ENCODE results near the gene EVL.

EVL gene

GRCh38 chr14:100123618-100124017 is 58.4 kb downstream of the EVL start:
- H3K36me3 Mint-ChIP-seq (ENCODE audit: low read depth): peaks cover 87% of the 10 kb centered on the region
- H3K27me3 Mint-ChIP-seq: no peaks in the 10 kb centered on the region
- H3K27ac Mint-ChIP-seq: peak overlapping the region; percentile 27
- no peak for DNase-seq
- no peak overlapping the region for H3K4me3 Mint-ChIP-seq
- H3K4me1 Mint-ChIP-seq (ENCODE audit: low read depth): peaks cover 6% of the 10 kb centered on the region
- H3K9me3 Mint-ChIP-seq: no peaks in the 10 kb centered on the region

DNA sequence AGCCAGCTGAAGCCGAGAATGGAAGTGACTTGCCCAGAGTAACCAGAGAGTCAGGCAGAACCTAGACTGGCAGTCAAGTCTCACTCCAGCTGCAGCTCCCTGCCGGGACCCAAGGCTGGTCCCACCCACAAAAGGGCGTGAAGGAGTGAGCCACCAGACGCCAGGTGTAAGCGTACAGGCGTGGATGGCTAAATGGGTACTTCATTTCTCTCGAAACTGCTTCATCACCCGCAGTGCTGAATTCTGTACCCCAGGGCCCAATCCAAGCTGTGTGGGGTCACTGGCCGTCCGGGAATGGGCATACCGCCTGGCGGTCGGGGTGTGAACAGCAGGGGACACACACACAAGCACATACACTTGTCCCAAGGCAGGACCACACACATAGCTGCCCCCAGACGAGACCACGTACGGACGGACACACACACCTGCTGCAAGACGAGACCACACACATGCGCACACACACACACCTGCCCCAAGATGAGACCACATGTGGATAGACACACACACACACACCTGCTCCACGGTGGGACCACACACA is 59.4 kb downstream of the EVL start:
- Mint-ChIP-seq H3K4me1 (ENCODE audit: low read depth) (no peaks in the 10 kb centered on the region), H3K27me3 (no peaks in the 10 kb centered on the region), H3K27ac (peak overlapping the region; percentile 71), H3K36me3 (ENCODE audit: low read depth) (peaks cover 86% of the 10 kb centered on the region), H3K4me3 (no peak overlapping the region), H3K9me3 (no peaks in the 10 kb centered on the region)
- DNase-seq: no peak

DNA sequence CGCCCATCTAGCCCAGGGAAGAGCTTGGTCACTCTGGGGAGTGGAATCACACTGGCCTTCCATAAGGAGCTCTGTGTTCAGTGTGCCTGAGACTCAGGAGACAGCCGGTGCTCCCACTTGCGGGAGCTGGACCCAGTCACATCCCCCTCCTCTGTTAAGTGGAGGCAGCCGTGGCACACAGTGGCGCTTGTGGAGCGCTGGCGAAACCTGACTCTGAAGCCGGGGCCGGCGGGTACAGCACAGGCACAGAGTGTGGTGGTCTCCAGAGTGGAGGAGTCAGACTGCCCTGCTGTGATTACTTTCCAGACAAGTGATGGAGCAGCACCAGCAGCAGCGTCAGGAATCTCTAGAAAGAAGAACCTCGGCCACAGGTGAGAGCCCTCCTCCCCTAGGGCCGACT is 61.2 kb downstream of the EVL start:
- Mint-ChIP-seq H3K27ac (peak overlapping the region; percentile 71), H3K4me3 (no peak overlapping the region), H3K27me3 (no peaks in the 10 kb centered on the region), H3K4me1 (ENCODE audit: low read depth) (no peaks in the 10 kb centered on the region), H3K36me3 (ENCODE audit: low read depth) (peaks cover 91% of the 10 kb centered on the region), H3K9me3 (no peaks in the 10 kb centered on the region)
- no peak for DNase-seq

GRCh38 chr14:100127853-100128455 is 62.7 kb downstream of the EVL start:
- DNase-seq: no peak
- Mint-ChIP-seq H3K36me3 (ENCODE audit: low read depth) (peaks cover 97% of the 10 kb centered on the region), H3K4me3 (no peak overlapping the region), H3K4me1 (ENCODE audit: low read depth) (no peaks in the 10 kb centered on the region), H3K9me3 (no peaks in the 10 kb centered on the region), H3K27me3 (no peaks in the 10 kb centered on the region), H3K27ac (peak overlapping the region; percentile 71)

DNA sequence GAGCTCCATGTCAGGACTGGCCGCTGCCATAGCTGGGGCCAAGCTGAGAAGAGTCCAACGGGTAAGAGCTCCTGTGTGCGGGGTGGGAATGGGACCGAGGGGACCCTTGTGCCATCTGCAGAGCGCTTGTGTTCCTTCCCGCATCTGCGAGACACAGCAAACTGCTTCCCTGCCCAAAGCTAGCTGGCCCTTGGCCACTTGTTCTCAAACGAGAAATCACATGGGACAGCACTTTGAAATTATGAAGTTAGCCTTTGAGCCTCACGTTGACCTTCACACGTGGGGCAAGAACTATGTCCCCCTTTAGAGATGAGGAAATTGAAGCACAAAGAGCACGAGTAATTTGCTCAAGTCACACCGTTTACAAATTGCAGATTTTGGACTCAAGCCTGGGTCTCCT is 63.5 kb downstream of the EVL start:
- H3K9me3 Mint-ChIP-seq: no peaks in the 10 kb centered on the region
- H3K27me3 Mint-ChIP-seq: no peaks in the 10 kb centered on the region
- no peaks in the 10 kb centered on the region for H3K4me1 Mint-ChIP-seq (ENCODE audit: low read depth)
- DNase-seq: no peak
- no peak overlapping the region for H3K4me3 Mint-ChIP-seq
- peaks cover 97% of the 10 kb centered on the region for H3K36me3 Mint-ChIP-seq (ENCODE audit: low read depth)
- peak overlapping the region; percentile 63 for H3K27ac Mint-ChIP-seq

- H3K4me3 Mint-ChIP-seq: no peak overlapping the region
- peak overlapping the region; percentile 78 for H3K27ac Mint-ChIP-seq
- H3K27me3 Mint-ChIP-seq: no peaks in the 10 kb centered on the region
- H3K4me1 Mint-ChIP-seq (ENCODE audit: low read depth): no peaks in the 10 kb centered on the region
- no peak for DNase-seq
- no peaks in the 10 kb centered on the region for H3K9me3 Mint-ChIP-seq
- H3K36me3 Mint-ChIP-seq (ENCODE audit: low read depth): peaks cover 97% of the 10 kb centered on the region
Measured at GRCh38 chr14:100129161-100129589, 64.0 kb downstream of the EVL start.

DNA sequence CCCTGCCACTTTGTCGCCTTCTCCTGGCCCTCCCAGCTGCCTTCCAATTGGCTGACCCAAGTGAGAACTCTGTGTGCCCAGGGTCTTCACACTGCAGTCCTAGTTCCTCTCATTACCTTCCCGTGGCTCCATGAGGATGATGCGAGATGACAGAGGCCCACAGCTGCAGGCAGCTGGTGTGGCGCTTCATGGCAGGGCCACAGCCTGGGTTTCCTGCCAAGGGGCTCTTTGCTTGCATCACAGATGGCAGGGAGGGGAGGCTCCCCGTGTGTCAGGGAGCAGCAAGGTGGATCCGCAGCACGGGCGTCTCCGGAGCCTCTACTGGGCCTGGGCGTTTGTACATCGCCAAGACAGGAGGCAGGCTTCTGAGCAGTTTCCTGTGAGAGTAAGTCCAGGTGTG is 65.3 kb downstream of the EVL start:
- no peaks in the 10 kb centered on the region for H3K27me3 Mint-ChIP-seq
- no peak for DNase-seq
- no peaks in the 10 kb centered on the region for H3K9me3 Mint-ChIP-seq
- no peaks in the 10 kb centered on the region for H3K4me1 Mint-ChIP-seq (ENCODE audit: low read depth)
- H3K27ac Mint-ChIP-seq: peak overlapping the region; percentile 78
- no peak overlapping the region for H3K4me3 Mint-ChIP-seq
- peaks cover 97% of the 10 kb centered on the region for H3K36me3 Mint-ChIP-seq (ENCODE audit: low read depth)

DNA sequence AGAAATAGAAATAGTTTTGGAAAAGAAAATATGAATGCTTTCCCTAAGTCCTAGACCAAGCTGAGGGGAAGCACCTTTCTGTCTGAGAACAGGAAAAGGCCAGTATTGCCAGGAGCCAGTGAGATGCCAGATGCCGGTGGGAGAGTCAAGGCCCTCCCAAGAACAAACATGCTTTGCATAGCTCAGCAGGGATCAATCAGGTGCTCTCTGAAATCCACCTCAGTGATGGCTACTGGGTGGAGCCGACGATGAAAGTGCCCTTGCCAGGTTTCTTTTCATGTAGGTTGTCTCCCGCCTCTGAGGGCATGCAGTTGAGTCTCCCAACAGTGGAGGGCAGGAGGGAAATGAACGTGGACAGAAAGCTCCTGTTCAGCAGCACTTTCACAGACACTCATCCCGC is 66.0 kb downstream of the EVL start:
- no peaks in the 10 kb centered on the region for H3K27me3 Mint-ChIP-seq
- peak overlapping the region; percentile 78 for H3K27ac Mint-ChIP-seq
- peaks cover 97% of the 10 kb centered on the region for H3K36me3 Mint-ChIP-seq (ENCODE audit: low read depth)
- H3K4me3 Mint-ChIP-seq: no peak overlapping the region
- H3K4me1 Mint-ChIP-seq (ENCODE audit: low read depth): no peaks in the 10 kb centered on the region
- H3K9me3 Mint-ChIP-seq: no peaks in the 10 kb centered on the region
- DNase-seq: no peak

- no peak overlapping the region for H3K4me3 Mint-ChIP-seq
- no peaks in the 10 kb centered on the region for H3K4me1 Mint-ChIP-seq (ENCODE audit: low read depth)
- DNase-seq: no peak
- no peaks in the 10 kb centered on the region for H3K9me3 Mint-ChIP-seq
- peaks cover 98% of the 10 kb centered on the region for H3K36me3 Mint-ChIP-seq (ENCODE audit: low read depth)
- no peaks in the 10 kb centered on the region for H3K27me3 Mint-ChIP-seq
- H3K27ac Mint-ChIP-seq: peak overlapping the region; percentile 78
Measured at GRCh38 chr14:100132161-100132902, 67.1 kb downstream of the EVL start.

DNA sequence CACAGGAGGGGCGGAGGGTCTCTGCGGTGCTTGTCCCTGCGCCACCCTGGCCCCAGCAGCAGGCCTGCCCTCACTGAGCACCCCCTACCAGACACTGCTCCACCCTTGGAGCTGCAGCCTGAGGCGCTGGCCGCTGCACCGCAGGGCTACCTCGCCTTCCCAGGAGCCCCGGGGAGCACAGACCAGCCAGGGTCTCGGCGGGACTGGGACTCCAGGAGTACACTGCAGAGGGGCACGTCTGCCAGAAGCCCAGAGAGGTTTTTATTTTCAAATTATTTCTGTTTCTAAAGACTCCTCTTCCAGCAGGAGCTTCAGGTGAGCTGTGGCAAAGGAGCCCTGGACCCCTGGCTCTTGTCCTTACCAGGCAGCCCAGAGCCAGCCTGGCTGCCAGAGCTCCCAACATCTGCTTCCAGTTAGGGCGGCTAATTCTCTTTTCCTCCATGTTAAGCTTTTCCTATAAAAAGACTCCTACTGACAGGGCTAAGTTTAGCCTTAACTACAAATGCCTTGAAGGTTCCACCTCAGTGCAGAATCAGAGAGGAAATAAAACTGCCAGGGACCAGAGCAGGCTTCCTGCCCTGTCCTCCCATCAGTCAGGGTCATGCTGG is 67.8 kb downstream of the EVL start:
- no peak for DNase-seq
- H3K36me3 Mint-ChIP-seq (ENCODE audit: low read depth): peaks cover 98% of the 10 kb centered on the region
- no peak overlapping the region for H3K4me3 Mint-ChIP-seq
- no peaks in the 10 kb centered on the region for H3K9me3 Mint-ChIP-seq
- peak overlapping the region; percentile 78 for H3K27ac Mint-ChIP-seq
- H3K4me1 Mint-ChIP-seq (ENCODE audit: low read depth): no peaks in the 10 kb centered on the region
- H3K27me3 Mint-ChIP-seq: no peaks in the 10 kb centered on the region

DNA sequence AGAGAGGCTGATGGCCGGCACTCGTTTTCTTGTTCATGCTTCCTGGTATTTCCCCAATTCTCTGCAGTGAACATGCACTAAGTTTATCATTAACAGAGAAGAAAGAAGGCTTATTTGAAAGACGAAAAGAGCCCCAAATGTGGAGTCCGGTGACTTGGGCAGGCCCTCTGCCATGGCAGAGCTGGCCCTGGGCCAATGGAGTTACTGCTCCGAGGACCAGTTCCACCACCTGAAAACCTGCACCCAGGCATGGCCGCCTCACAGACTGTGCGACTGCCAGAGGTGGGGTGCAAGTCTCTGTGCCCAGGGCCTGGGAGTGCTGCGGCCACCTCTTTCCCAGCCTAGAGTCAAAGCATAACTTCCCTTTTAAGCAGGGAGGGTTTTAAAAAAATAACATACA is 69.4 kb downstream of the EVL start:
- Mint-ChIP-seq H3K9me3 (no peaks in the 10 kb centered on the region), H3K27me3 (no peaks in the 10 kb centered on the region), H3K4me3 (no peak overlapping the region), H3K27ac (peak overlapping the region; percentile 31), H3K4me1 (ENCODE audit: low read depth) (no peaks in the 10 kb centered on the region), H3K36me3 (ENCODE audit: low read depth) (peaks cover 100% of the 10 kb centered on the region)
- DNase-seq: no peak

- DNase-seq: no peak
- peak overlapping the region; percentile 74 for H3K27ac Mint-ChIP-seq
- no peaks in the 10 kb centered on the region for H3K27me3 Mint-ChIP-seq
- H3K36me3 Mint-ChIP-seq (ENCODE audit: low read depth): peaks cover 100% of the 10 kb centered on the region
- H3K4me1 Mint-ChIP-seq (ENCODE audit: low read depth): no peaks in the 10 kb centered on the region
- no peak overlapping the region for H3K4me3 Mint-ChIP-seq
- no peaks in the 10 kb centered on the region for H3K9me3 Mint-ChIP-seq
Measured at GRCh38 chr14:100135073-100135472, 69.9 kb downstream of the EVL start.

DNA sequence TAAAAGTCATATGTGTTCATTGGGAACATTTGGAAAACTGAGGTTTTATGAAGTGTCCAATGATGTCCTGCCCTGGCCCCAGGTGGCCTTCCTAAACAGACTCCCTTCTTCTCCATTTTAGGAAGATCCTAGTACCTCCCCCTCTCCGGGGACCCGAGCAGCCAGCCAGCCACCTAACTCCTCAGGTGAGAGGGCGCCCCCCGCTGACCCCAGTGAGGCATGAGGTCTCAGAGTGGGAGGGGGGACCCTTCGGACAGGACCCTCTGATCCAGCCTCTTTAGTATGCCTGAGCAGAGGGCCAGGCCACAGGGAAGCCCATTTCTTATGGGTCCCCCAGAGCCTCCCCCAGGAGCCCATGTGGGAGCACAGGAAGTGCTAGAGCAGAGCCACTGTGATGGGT is 70.6 kb downstream of the EVL start:
- H3K27ac Mint-ChIP-seq: peak overlapping the region; percentile 74

DNA sequence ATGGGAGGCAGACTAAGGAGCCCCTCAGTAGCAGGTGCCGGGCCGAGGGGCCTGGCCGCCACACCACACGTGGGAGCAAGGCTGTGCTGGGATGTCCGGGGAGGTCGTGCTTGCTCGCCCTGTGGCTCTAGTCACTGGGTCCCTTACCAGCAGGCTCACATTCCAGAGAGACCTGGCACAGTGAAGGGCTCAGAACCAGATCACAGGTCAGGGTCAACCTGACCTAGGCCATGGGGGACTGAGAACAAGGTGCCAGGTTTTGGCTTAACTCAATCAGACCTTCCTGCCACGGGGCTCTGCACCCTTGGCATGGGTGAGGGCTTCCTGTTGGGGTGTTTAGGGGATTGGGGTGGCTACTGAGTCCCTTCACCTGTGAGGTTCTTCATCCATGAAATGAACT is 72.0 kb downstream of the EVL start:
- peaks cover 98% of the 10 kb centered on the region for H3K36me3 Mint-ChIP-seq (ENCODE audit: low read depth)
- H3K4me3 Mint-ChIP-seq: no peak overlapping the region
- no peaks in the 10 kb centered on the region for H3K9me3 Mint-ChIP-seq

More for the DNA sequence above, 70.6 kb downstream of the EVL start:
- Mint-ChIP-seq H3K36me3 (ENCODE audit: low read depth) (peaks cover 99% of the 10 kb centered on the region), H3K27me3 (no peaks in the 10 kb centered on the region), H3K9me3 (no peaks in the 10 kb centered on the region), H3K4me1 (ENCODE audit: low read depth) (no peaks in the 10 kb centered on the region), H3K4me3 (no peak overlapping the region)
- no peak for DNase-seq

More for the DNA sequence above, 72.0 kb downstream of the EVL start:
- no peak for DNase-seq
- Mint-ChIP-seq H3K27ac (peak overlapping the region; percentile 74), H3K4me1 (ENCODE audit: low read depth) (no peaks in the 10 kb centered on the region), H3K27me3 (no peaks in the 10 kb centered on the region)
